AG04449 (cell line): Measurements from ENCODE around the gene LY6G5B.

Experiments used
- CTCF ChIA-PET: fragments of 350-600 bp; formaldehyde crosslinking; extraction: SDS; loops from one replicate; lab custom pipeline; 2021; ENCODE audit warnings: antibody characterized with exemption; lab: Yijun Ruan, JAX
- POLR2A ChIA-PET: fragments of 400-600, 350-600 bp; formaldehyde crosslinking; extraction: SDS; loops from one replicate; lab custom pipeline; 2020; ENCODE audit warnings: antibody characterized with exemption, inconsistent platforms; lab: Yijun Ruan, JAX
- DNase-seq: peaks from one replicate; pipeline ENCODE4 v3.0.0-alpha.2; 2010; ENCODE audit warnings: low read depth, low spot score
- H3K4me3 ChIP-seq: 2 replicates; pipeline ENCODE4 v1.5.1; 2011; ENCODE audit warnings: low read depth, mild to moderate bottlenecking, control low read depth, low read length
- CTCF ChIP-seq: IDR thresholded peaks from one replicate; pipeline ENCODE4 v1.5.1; 2011; ENCODE audit warnings: mild to moderate bottlenecking, moderate library complexity, low read length, control low read depth, inconsistent platforms; ENCODE audit not compliant: insufficient read depth; ENCODE audit errors: missing control alignments

LY6G5B gene

GRCh38 chr6:31666337-31666965 lies 3.3 kb upstream of the LY6G5B start:
- CTCF ChIA-PET: interaction anchor here (0.7 to 1.0 kb wide), 3 partner anchors 24 to 125 kb away, joined by 3 to 4 read pairs (median 4); no protein-coding TSS in a partner anchor

GRCh38 chr6:31676322-31676903 lies 6.6 kb downstream of the LY6G5B start:
- POLR2A ChIA-PET: no interaction called here
- CTCF ChIA-PET: interaction anchor here (1.1 kb wide), 1 partner anchor 276 kb away, joined by 5 read pairs; no protein-coding TSS in a partner anchor
- TF ChIP-seq CTCF: no peak
- H3K4me3 ChIP-seq: no peak overlapping the region
- DNase-seq: no peak

More at GRCh38 chr6:31666337-31666965, 3.3 kb upstream of the LY6G5B start:
- H3K4me3 ChIP-seq: peak overlapping the region; percentile 98
- no peak for DNase-seq
- TF ChIP-seq CTCF: no peak
- POLR2A ChIA-PET: interaction anchor here (0.8 to 1.9 kb wide), 2 partner anchors 15 to 161 kb away, joined by 3 to 5 read pairs; partner anchors contain the start of gene HSPA1B

GRCh38 chr6:31676904-31677303 lies 7.1 kb downstream of the LY6G5B start:
- ChIA-PET POLR2A (no interaction called here), CTCF (interaction anchor here (0.9 to 4.9 kb wide), 4 partner anchors 93 to 275 kb away, joined by 3 to 60 read pairs (median 12); no protein-coding TSS in a partner anchor)
- TF ChIP-seq CTCF: no peak
- no peak for DNase-seq
- no peak overlapping the region for H3K4me3 ChIP-seq

- TF ChIP-seq CTCF: no peak
- H3K4me3 ChIP-seq: no peak overlapping the region
- CTCF ChIA-PET: interaction anchor here (0.8 to 4.9 kb wide), 8 partner anchors 10 to 274 kb away, joined by 3 to 60 read pairs (median 8); partner anchors contain the start of gene NEU1
- DNase-seq: no peak
- POLR2A ChIA-PET: no interaction called here
Observed at GRCh38 chr6:31677955-31678354, 8.2 kb downstream of the LY6G5B start.

GRCh38 chr6:31680226-31681134 lies 10.7 kb downstream of the LY6G5B start, which contains the start of gene LY6G5C:
Gene LY6G5C (minus strand): TSS chr6:31681067. CDS start chr6:31680373, 694 bp downstream.
- TF ChIP-seq CTCF: peak; percentile 78
- ChIA-PET CTCF (interaction anchor here (0.6 to 4.9 kb wide), 33 partner anchors 8 to 276 kb away, joined by 3 to 60 read pairs (median 5); partner anchors contain the start of genes ABHD16A, C6orf47, GPANK1 and HSPA1B), POLR2A (interaction anchor here (0.6 to 1.1 kb wide), 3 partner anchors 67 to 147 kb away, joined by 3 to 4 read pairs (median 4); partner anchors contain the start of gene HSPA1B)
- DNase-seq: peak; percentile 64
- peak within 1 kb of the TSS; percentile 58 for H3K4me3 ChIP-seq
